Stomach (tissue), 9 donors: ENCODE results near the gene SPATA19. TPM values are rescaled to one million over a fixed set of nuclear protein-coding genes. Genes with fewer than 3 reads are reported as not detected.

Experiments
- DNase-seq, 2 donors: peaks; one replicate each; pipeline versions ENCODE4 v3.0.0 to v3.0.0-alpha.2; 2013 to 2019
- H3K27ac ChIP-seq, 5 donors: fragments of 200-600 bp in 4 of 5; sonication (generic) in 4 of 5; one replicate each; pipeline ENCODE4 v1.5.1; 2013 to 2019; ENCODE audit warnings: mild to moderate bottlenecking in 1 of 5, moderate library complexity in 1 of 5
- H3K27me3 ChIP-seq, 3 donors: fragments of 200-600 bp; sonication (generic); one replicate each; pipeline ENCODE4 v1.5.1; 2017 to 2019; ENCODE audit warnings: mixed run types in 1 of 3
- H3K36me3 ChIP-seq, 4 donors: fragments of 200-600 bp; sonication (generic); 1 replicate in 3 of 4; 2 replicates in 1 of 4; pipeline ENCODE4 v1.5.1; 2016 to 2019
- H3K4me1 ChIP-seq, 4 donors: fragments of 200-600 bp; sonication (generic); one replicate each; pipeline ENCODE4 v1.5.1; 2016 to 2019
- H3K4me3 ChIP-seq, 4 donors: fragments of 200-600 bp; sonication (generic) in 3 of 4; one replicate each; pipeline ENCODE4 v1.5.1; 2016 to 2019; ENCODE audit warnings: mild to moderate bottlenecking in 1 of 4
- H3K9me3 ChIP-seq, 4 donors: fragments of 200-600 bp; sonication (generic); one replicate each; pipeline ENCODE4 v1.5.1; 2016 to 2019
- CTCF ChIP-seq, 7 experiments: fragments of 450-650 bp in 4 of 7; fragments of 200-600 bp in 3 of 7; sonication (generic) in 3 of 7; IDR thresholded peaks; one replicate each; pipeline ENCODE4 v1.5.1; 2016 to 2019; ENCODE audit warnings: antibody characterized with exemption in 7 of 7, control low read depth in 2 of 7, mild to moderate bottlenecking in 1 of 7
- EP300 ChIP-seq: sonication (generic); formaldehyde crosslinking; IDR thresholded peaks from one replicate; pipeline ENCODE4 v1.6.1; 2017; ENCODE audit warnings: antibody characterized with exemption
- POLR2A ChIP-seq, 4 donors: fragments of 450-650 bp; IDR thresholded peaks; one replicate each; pipeline ENCODE4 v1.6.1; 2016; ENCODE audit warnings: antibody characterized with exemption in 4 of 4, control low read depth in 2 of 4, mild to moderate bottlenecking in 1 of 4, moderate library complexity in 1 of 4
- POLR2AphosphoS5 ChIP-seq, 3 donors: sonication (generic); formaldehyde crosslinking; IDR thresholded peaks; one replicate each; pipeline ENCODE4 v1.6.1; 2016; ENCODE audit warnings: antibody characterized with exemption in 3 of 3
- WGBS, 5 donors: extraction: QIAGEN DNeasy Blood & Tissue Kit in 3 of 5; methylation state at CpG; one replicate each; pipeline versions ENCODE4 v1.1.5 to v1.1.7; 2013 to 2018; 5-methylcytosine and 5-hydroxymethylcytosine counted together
- intact Hi-C: fragments of 100-400 bp; cut with DNase I; formaldehyde crosslinking; loops from one replicate; pipeline ENCODE4 v1.15.1; 2023; ENCODE audit warnings: low total_unique reads
- polyA plus RNA-seq, 3 donors: library from polyadenylated mRNA; stranded (reverse); fragments of 200-250 nt; gene quantifications; one replicate each; pipeline ENCODE4 v1.2.3, GENCODE V29; 2013
- total RNA-seq, 5 donors: library from RNA; depleted of rRNA; stranded (reverse); fragments of >200 nt; gene quantifications; one replicate each; pipeline versions ENCODE4 v1.1.0 to v1.2.3, GENCODE V29; 2014 to 2016
- donor health status: healthy with polysubstance abuse.
- donor health status: Bipolar disorder and iron deficiency.
- donor health status: healthy.

The SPATA19 gene
- total and polyA plus RNA-seq, 8 donors = 0.23 TPM; not detected in 7

GRCh38 chr11:133809569-133810491, 35.5 kb downstream of the SPATA19 start:
- Histone ChIP-seq H3K4me1 (peaks cover 0 to 10% (median 3%) of the 10 kb centered on the region in 4 donors), H3K27ac (no peak overlapping the region)

GRCh38 chr11:133808393-133809140, 36.7 kb downstream of the SPATA19 start:
- Histone ChIP-seq H3K9me3 (no peaks in the 10 kb centered on the region), H3K27me3 (peaks cover 0 to 33% (median 0%) of the 10 kb centered on the region in 3 donors), H3K4me3 (no peak overlapping the region), H3K4me1 (peaks cover 0 to 10% (median 3%) of the 10 kb centered on the region in 4 donors), H3K36me3 (no peaks in the 10 kb centered on the region), H3K27ac (no peak overlapping the region)
- intact Hi-C loops = no loop called here
- DNase-seq = no peak
- 33 to 58% (median 51%) methylated on average over 13 of the region's 13 CpGs for WGBS, 5 donors
- TF ChIP-seq CTCF (IDR thresholded peaks at IDR 0.05) = no peak
- no peak for TF ChIP-seq EP300
- TF ChIP-seq POLR2AphosphoS5 (IDR thresholded peaks at IDR 0.05) = no peak

More at GRCh38 chr11:133809569-133810491, 35.5 kb downstream of the SPATA19 start:
- Histone ChIP-seq H3K4me3 (no peak overlapping the region), H3K27me3 (peaks cover 0 to 38% (median 0%) of the 10 kb centered on the region in 3 donors), H3K36me3 (no peaks in the 10 kb centered on the region), H3K9me3 (no peaks in the 10 kb centered on the region)
- peak in 1 of 2 donors; percentile 65 for DNase-seq
- intact Hi-C loops = no loop called here
- WGBS, 5 donors = 40 to 52% (median 45%) methylated on average over 23 of the region's 23 CpGs
- TF ChIP-seq POLR2A (IDR thresholded peaks at IDR 0.05) (no peak), POLR2AphosphoS5 (IDR thresholded peaks at IDR 0.05) (no peak), CTCF (IDR thresholded peaks at IDR 0.05) (no peak), EP300 (no peak)

GRCh38 chr11:133803026-133803425, 42.3 kb downstream of the SPATA19 start:
- intact Hi-C loops = no loop called here
- WGBS, 5 donors = 69 to 81% (median 77%) methylated on average over 7 of the region's 7 CpGs
- no peak overlapping the region for H3K27ac ChIP-seq
- H3K27me3 ChIP-seq = peaks cover 0 to 15% (median 0%) of the 10 kb centered on the region in 3 donors
- no peaks in the 10 kb centered on the region for H3K36me3 ChIP-seq
- no peak for TF ChIP-seq EP300
- TF ChIP-seq POLR2AphosphoS5 (IDR thresholded peaks at IDR 0.05) = no peak
- TF ChIP-seq CTCF (IDR thresholded peaks at IDR 0.05) = no peak
- no peak for TF ChIP-seq POLR2A (IDR thresholded peaks at IDR 0.05)
- DNase-seq = no peak
- no peaks in the 10 kb centered on the region for H3K9me3 ChIP-seq
- H3K4me3 ChIP-seq = no peak overlapping the region
- no peaks in the 10 kb centered on the region for H3K4me1 ChIP-seq

- intact Hi-C loops = no loop called here
- no peak overlapping the region for H3K4me3 ChIP-seq
Measured at GRCh38 chr11:133801356-133801755, 44.0 kb downstream of the SPATA19 start.

More at GRCh38 chr11:133801356-133801755, 44.0 kb downstream of the SPATA19 start:
- peaks cover 0 to 5% (median 4%) of the 10 kb centered on the region in 4 donors for H3K9me3 ChIP-seq
- H3K27me3 ChIP-seq = peaks cover 0 to 12% (median 0%) of the 10 kb centered on the region in 3 donors
- no peaks in the 10 kb centered on the region for H3K36me3 ChIP-seq
- no peaks in the 10 kb centered on the region for H3K4me1 ChIP-seq
- WGBS, 5 donors = 67 to 76% (median 75%) methylated on average over 4 of the region's 4 CpGs
- TF ChIP-seq CTCF (IDR thresholded peaks at IDR 0.05) = no peak
- TF ChIP-seq POLR2A (IDR thresholded peaks at IDR 0.05) = no peak
- no peak for TF ChIP-seq POLR2AphosphoS5 (IDR thresholded peaks at IDR 0.05)
- TF ChIP-seq EP300 = no peak
- H3K27ac ChIP-seq = no peak overlapping the region
- no peak for DNase-seq
